Measurements from ENCODE around the gene FLII. TPM values are rescaled to one million over a fixed set of nuclear protein-coding genes. Genes with fewer than 3 reads are reported as not detected.
"Not testable (repeated sequence)": the region's sequence is repeated elsewhere in the genome, so short reads cannot be mapped to it uniquely, and the experiment has no call there.

The FLII gene
- total RNA-seq (2021), result 298 and 314 TPM in 2 replicates
- long read RNA-seq, full-length matches to known transcripts, result 328 of 1,007 reads
- long read RNA-seq, partial matches to known transcripts, result 199 of 1,007 reads
- long read RNA-seq, other reads (novel, unspliced or antisense), result 480 of 1,007 reads

DNA sequence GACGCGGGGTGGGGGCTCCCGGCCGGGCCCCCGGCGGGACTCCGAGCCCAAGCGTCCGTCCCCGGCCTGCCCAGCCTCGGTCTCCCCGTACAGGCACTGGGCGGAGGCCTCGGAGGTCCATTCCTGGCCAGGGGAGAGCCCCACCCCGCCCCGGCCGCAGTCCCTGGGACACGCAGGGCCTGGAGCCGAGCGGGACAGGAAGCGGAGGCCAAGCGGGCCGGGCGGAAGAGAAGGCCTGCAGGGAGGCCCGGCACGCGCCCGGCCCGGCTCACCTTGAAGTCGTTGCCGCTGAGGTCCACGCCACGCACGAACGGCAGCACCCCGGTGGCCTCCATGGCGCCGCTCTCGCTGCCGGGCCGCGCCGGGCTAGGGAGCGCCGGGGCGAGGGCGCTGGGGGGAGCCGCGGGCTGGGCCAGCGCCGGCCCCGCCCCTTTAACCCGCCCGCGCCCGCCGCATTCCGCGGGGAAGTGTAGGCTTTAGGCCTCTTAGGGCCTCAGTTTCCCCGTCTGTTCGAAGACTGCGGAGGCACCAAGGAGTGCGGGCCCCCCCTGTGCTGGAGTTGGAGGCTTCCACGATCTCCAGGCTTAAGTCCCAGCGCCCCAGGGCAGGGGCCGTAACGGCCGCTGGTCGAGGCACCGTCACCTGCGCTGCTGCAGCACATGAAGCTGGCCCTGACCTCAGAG, at the start of gene FLII:
FLII (minus strand) TSS at position 383 of the 683 bp plus-strand sequence; CDS start at position 335, 48 bp downstream.
- Histone ChIP-seq H3K56ac (ENCODE audit: insufficient read length, low read depth, low read length) (no peak within 1 kb of the TSS), H2AK5ac (ENCODE audit: insufficient read length, low read length) (no peak within 1 kb of the TSS), H3K23ac (ENCODE audit: insufficient read length, low read depth, low read length) (no peak within 1 kb of the TSS), H3K4me1 (ENCODE audit: insufficient read depth, low read length) (no peaks in the 10 kb centered on the region), H3K18ac (ENCODE audit: insufficient read length, low read depth, low read length) (peak within 1 kb of the TSS; percentile 58), H2BK15ac (ENCODE audit: low read depth, low read length) (no peak within 1 kb of the TSS), H3T11ph (ENCODE audit: low read length) (no peak within 1 kb of the TSS), H2BK120ac (ENCODE audit: low read depth, low read length, poor library complexity, severe bottlenecking) (no peak within 1 kb of the TSS), H3K27ac (ENCODE audit: insufficient read length, low read depth, low read length) (no peak within 1 kb of the TSS), H2BK12ac (ENCODE audit: insufficient read length, low read depth, low read length) (no peak within 1 kb of the TSS), H2AFZ (ENCODE audit: low read length) (no peak within 1 kb of the TSS), H2BK20ac (ENCODE audit: low read depth, low read length, poor library complexity, severe bottlenecking) (no peak within 1 kb of the TSS), H4K20me1 (ENCODE audit: control insufficient read depth, insufficient read depth, insufficient read length) (no peaks in the 10 kb centered on the region), H4K5ac (ENCODE audit: insufficient read length, low read depth, low read length) (no peak within 1 kb of the TSS), H3K9ac (ENCODE audit: extremely low read depth, insufficient read length, low read length) (peak within 1 kb of the TSS; percentile 5), H3K4me2 (ENCODE audit: insufficient read depth, insufficient read length, low read length) (peak within 1 kb of the TSS; percentile 70), H3K14ac (ENCODE audit: insufficient read depth, low read length) (peak within 1 kb of the TSS; percentile 60), H3K9me3 (ENCODE audit: control insufficient read depth, low read depth, low read length) (no peaks in the 10 kb centered on the region), H3K23me2 (ENCODE audit: insufficient read length, low read depth, low read length, poor library complexity, severe bottlenecking) (peaks cover 12% of the 10 kb centered on the region), H4K91ac (ENCODE audit: insufficient read length, low read depth, low read length) (no peak within 1 kb of the TSS), H3K4ac (ENCODE audit: low read depth, low read length) (no peak within 1 kb of the TSS), H3K27me3 (ENCODE audit: insufficient read depth, low read length) (no peaks in the 10 kb centered on the region), H3K79me1 (ENCODE audit: insufficient read depth, low read depth, low read length, poor library complexity, severe bottlenecking) (no peaks in the 10 kb centered on the region), H2BK5ac (ENCODE audit: insufficient read length, low read length) (no peak within 1 kb of the TSS), H4K8ac (replicated peaks; ENCODE audit: insufficient read length, low read depth, low read length) (no peak within 1 kb of the TSS), H3K79me2 (ENCODE audit: insufficient read depth, low read length) (no peaks in the 10 kb centered on the region; the same call in 1 of the 2 replicates)
- peak; percentile 82 for DNase-seq
- H3K27ac Mint-ChIP-seq, result peak within 1 kb of the TSS; percentile 95 to 98 (median 98)
- no peaks in the 10 kb centered on the region for H3K27me3 Mint-ChIP-seq (ENCODE audit: low read depth)
- WGBS (ENCODE audit: extremely low coverage, insufficient read length, low lambda C conversion rate), result no CpG with 5 or more reads among the region's 71 CpGs
- H3K9me3 Mint-ChIP-seq, result no peaks in the 10 kb centered on the region
- TF ChIP-seq, protein P1, sequence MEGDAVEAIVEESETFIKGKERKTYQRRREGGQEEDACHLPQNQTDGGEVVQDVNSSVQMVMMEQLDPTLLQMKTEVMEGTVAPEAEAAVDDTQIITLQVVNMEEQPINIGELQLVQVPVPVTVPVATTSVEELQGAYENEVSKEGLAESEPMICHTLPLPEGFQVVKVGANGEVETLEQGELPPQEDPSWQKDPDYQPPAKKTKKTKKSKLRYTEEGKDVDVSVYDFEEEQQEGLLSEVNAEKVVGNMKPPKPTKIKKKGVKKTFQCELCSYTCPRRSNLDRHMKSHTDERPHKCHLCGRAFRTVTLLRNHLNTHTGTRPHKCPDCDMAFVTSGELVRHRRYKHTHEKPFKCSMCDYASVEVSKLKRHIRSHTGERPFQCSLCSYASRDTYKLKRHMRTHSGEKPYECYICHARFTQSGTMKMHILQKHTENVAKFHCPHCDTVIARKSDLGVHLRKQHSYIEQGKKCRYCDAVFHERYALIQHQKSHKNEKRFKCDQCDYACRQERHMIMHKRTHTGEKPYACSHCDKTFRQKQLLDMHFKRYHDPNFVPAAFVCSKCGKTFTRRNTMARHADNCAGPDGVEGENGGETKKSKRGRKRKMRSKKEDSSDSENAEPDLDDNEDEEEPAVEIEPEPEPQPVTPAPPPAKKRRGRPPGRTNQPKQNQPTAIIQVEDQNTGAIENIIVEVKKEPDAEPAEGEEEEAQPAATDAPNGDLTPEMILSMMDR (conservative IDR thresholded peaks at IDR 0.05), result no peak
- H3K4me3 Mint-ChIP-seq, result peak within 1 kb of the TSS; percentile 96 to 98
- H3K36me3 Mint-ChIP-seq (ENCODE audit: insufficient read depth in 1 of 3, low read depth in 3 of 3), result peaks cover 16 to 39% (median 38%) of the 10 kb centered on the region in 3 experiments
- peaks cover 25 to 41% of the 10 kb centered on the region in 2 experiments for H3K4me1 Mint-ChIP-seq

DNA sequence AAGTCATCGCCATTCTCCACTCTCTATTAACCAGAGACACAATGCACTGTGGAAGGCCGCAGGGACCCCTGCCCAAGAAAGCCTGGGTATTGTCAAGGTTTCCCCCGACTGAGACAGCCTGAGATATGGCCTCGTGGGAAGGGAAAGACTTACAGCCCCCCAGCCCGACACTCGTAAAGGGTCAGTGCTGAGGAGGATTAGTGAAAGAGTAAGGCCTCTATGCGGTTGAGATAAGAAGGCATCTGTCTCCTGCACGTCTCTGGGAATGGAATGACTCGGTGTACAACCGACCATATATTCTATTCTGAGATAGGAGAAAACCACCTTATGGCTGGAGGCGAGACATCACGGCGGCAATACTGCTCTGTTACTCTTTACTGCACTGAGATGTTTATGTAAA, 44.7 kb upstream of the FLII start:
- H2BK5ac ChIP-seq (ENCODE audit: insufficient read length, low read length); H3K79me2 ChIP-seq (ENCODE audit: insufficient read depth, low read length); H3K4me3 Mint-ChIP-seq; H3K14ac ChIP-seq (ENCODE audit: insufficient read depth, low read length); H3K18ac ChIP-seq (ENCODE audit: insufficient read length, low read depth, low read length); H2AFZ ChIP-seq (ENCODE audit: low read length); H3K4me1 ChIP-seq (ENCODE audit: insufficient read depth, low read length); H3K4me1 Mint-ChIP-seq; H4K20me1 ChIP-seq (ENCODE audit: control insufficient read depth, insufficient read depth, insufficient read length); H3K4me2 ChIP-seq (ENCODE audit: insufficient read depth, insufficient read length, low read length); H2AK5ac ChIP-seq (ENCODE audit: insufficient read length, low read length); H2BK15ac ChIP-seq (ENCODE audit: low read depth, low read length); H4K8ac ChIP-seq (replicated peaks; ENCODE audit: insufficient read length, low read depth, low read length); H3K9ac ChIP-seq (ENCODE audit: extremely low read depth, insufficient read length, low read length); H3K27me3 ChIP-seq (ENCODE audit: insufficient read depth, low read length); H3K27ac ChIP-seq (ENCODE audit: insufficient read length, low read depth, low read length); H2BK120ac ChIP-seq (ENCODE audit: low read depth, low read length, poor library complexity, severe bottlenecking); H3K27ac Mint-ChIP-seq; H3K23me2 ChIP-seq (ENCODE audit: insufficient read length, low read depth, low read length, poor library complexity, severe bottlenecking); H4K5ac ChIP-seq (ENCODE audit: insufficient read length, low read depth, low read length); H4K91ac ChIP-seq (ENCODE audit: insufficient read length, low read depth, low read length); H3K9me3 ChIP-seq (ENCODE audit: control insufficient read depth, low read depth, low read length); H3T11ph ChIP-seq (ENCODE audit: low read length); H2BK20ac ChIP-seq (ENCODE audit: low read depth, low read length, poor library complexity, severe bottlenecking); H3K56ac ChIP-seq (ENCODE audit: insufficient read length, low read depth, low read length); H3K27me3 Mint-ChIP-seq (ENCODE audit: low read depth); DNase-seq; H3K9me3 Mint-ChIP-seq; H3K23ac ChIP-seq (ENCODE audit: insufficient read length, low read depth, low read length); H2BK12ac ChIP-seq (ENCODE audit: insufficient read length, low read depth, low read length); H3K4ac ChIP-seq (ENCODE audit: low read depth, low read length); H3K79me1 ChIP-seq (ENCODE audit: insufficient read depth, low read depth, low read length, poor library complexity, severe bottlenecking): not testable (repeated sequence)
- H3K36me3 Mint-ChIP-seq (ENCODE audit: insufficient read depth in 1 of 3, low read depth in 3 of 3), result peaks cover 50 to 85% (median 77%) of the 10 kb centered on the region in 3 experiments
- no CpG with 5 or more reads among the region's 13 CpGs for WGBS (ENCODE audit: extremely low coverage, insufficient read length, low lambda C conversion rate)
